Esophagus squamous epithelium (tissue), 5 donors: Measurements from ENCODE around the gene IFNL3. TPM values are rescaled to one million over a fixed set of nuclear protein-coding genes. Genes with fewer than 3 reads are reported as not detected.

Experiments
- DNase-seq: peaks from one replicate; lab custom pipeline; 2025; lab: John Stamatoyannopoulos, UW
- H3K27ac ChIP-seq, 4 donors: fragments of 200-600 bp; sonication (generic); one replicate each; pipeline ENCODE4 v1.5.1; 2016 to 2019; ENCODE audit warnings: mild to moderate bottlenecking in 1 of 4
- H3K27me3 ChIP-seq, 4 donors: fragments of 200-600 bp; sonication (generic); 1 replicate in 3 of 4; 2 replicates in 1 of 4; pipeline versions ENCODE4 v1.5.1 to v1.6.0; 2017 to 2021; ENCODE audit warnings: antibody characterized with exemption in 1 of 4
- H3K36me3 ChIP-seq, 3 donors: fragments of 200-600 bp; sonication (generic); one replicate each; pipeline ENCODE4 v1.5.1; 2016 to 2019
- H3K4me1 ChIP-seq, 3 donors: fragments of 200-600 bp; sonication (generic); one replicate each; pipeline ENCODE4 v1.5.1; 2017 to 2019
- H3K4me3 ChIP-seq, 4 donors: fragments of 200-600 bp; sonication (generic); 1 replicate in 3 of 4; 2 replicates in 1 of 4; pipeline ENCODE4 v1.5.1; 2016 to 2019; ENCODE audit warnings: mild to moderate bottlenecking in 2 of 4, moderate library complexity in 1 of 4
- H3K9me3 ChIP-seq, 3 donors: fragments of 200-600 bp; sonication (generic); one replicate each; pipeline ENCODE4 v1.5.1; 2016 to 2019
- POLR2A ChIP-seq, 4 donors: fragments of 450-650 bp; IDR thresholded peaks; one replicate each; pipeline ENCODE4 v1.6.1; 2017; ENCODE audit warnings: antibody characterized with exemption in 4 of 4, mild to moderate bottlenecking in 4 of 4, moderate library complexity in 3 of 4
- WGBS, 2 donors: methylation state at CpG; one replicate each; pipeline ENCODE4 v1.1.5; 2018; 5-methylcytosine and 5-hydroxymethylcytosine counted together
- intact Hi-C: fragments of 100-400 bp; cut with DNase I; formaldehyde crosslinking; loops from one replicate; pipeline ENCODE4 v1.15.0; 2022
- total RNA-seq, 4 donors: library from RNA; depleted of rRNA; stranded (reverse); fragments of >200 nt; gene quantifications; one replicate each; pipeline ENCODE4 v1.1.0, GENCODE V29; 2016
- TF ChIP-seq, protein P1 (sequence below), 6 experiments: fragments of 450-650 bp in 4 of 6; fragments of 200-600 bp in 2 of 6; sonication (generic) in 2 of 6; IDR thresholded peaks; one replicate each; pipeline ENCODE4 v1.5.1; 2016 to 2019; ENCODE audit warnings: antibody characterized with exemption in 6 of 6, mild to moderate bottlenecking in 4 of 6, moderate library complexity in 4 of 6
- donor health status: DM: yes; HTN: yes; CAD: no.

Gene IFNL3
- total RNA-seq, 4 donors from 2014 or later: not detected

DNA sequence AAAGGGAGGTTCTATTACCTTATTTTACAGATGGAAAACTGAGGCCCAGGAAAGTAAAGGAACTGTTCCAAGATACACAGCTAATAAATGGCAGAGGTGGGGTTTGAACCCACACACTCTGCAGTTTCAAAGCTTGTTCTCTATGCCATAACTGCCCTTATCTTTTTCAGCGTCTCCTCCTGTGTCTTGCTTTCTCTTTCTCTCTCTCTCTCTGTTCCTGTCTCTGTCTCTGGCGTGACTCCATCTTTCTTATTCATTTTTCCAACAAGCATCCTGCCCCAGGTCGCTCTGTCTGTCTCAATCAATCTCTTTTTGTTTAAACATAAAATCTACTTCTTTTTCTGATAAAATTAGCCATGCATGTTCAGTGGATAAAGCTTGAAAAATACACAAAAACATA is 7.0 kb upstream of the IFNL3 start:
- Histone ChIP-seq H3K4me1 (peaks cover 3 to 13% (median 11%) of the 10 kb centered on the region in 3 donors), H3K4me3 (no peak overlapping the region), H3K36me3 (no peaks in the 10 kb centered on the region), H3K27me3 (peaks cover 8 to 63% (median 13%) of the 10 kb centered on the region in 4 donors), H3K9me3 (no peaks in the 10 kb centered on the region), H3K27ac (no peak overlapping the region)
- intact Hi-C loops: no loop called here
- no peak for TF ChIP-seq POLR2A (IDR thresholded peaks at IDR 0.05)
- TF ChIP-seq, protein P1, sequence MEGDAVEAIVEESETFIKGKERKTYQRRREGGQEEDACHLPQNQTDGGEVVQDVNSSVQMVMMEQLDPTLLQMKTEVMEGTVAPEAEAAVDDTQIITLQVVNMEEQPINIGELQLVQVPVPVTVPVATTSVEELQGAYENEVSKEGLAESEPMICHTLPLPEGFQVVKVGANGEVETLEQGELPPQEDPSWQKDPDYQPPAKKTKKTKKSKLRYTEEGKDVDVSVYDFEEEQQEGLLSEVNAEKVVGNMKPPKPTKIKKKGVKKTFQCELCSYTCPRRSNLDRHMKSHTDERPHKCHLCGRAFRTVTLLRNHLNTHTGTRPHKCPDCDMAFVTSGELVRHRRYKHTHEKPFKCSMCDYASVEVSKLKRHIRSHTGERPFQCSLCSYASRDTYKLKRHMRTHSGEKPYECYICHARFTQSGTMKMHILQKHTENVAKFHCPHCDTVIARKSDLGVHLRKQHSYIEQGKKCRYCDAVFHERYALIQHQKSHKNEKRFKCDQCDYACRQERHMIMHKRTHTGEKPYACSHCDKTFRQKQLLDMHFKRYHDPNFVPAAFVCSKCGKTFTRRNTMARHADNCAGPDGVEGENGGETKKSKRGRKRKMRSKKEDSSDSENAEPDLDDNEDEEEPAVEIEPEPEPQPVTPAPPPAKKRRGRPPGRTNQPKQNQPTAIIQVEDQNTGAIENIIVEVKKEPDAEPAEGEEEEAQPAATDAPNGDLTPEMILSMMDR (IDR thresholded peaks at IDR 0.05): no peak
- no peak for DNase-seq
- 41 to 47% methylated on average over 3 of the region's 3 CpGs for WGBS, 2 donors

DNA sequence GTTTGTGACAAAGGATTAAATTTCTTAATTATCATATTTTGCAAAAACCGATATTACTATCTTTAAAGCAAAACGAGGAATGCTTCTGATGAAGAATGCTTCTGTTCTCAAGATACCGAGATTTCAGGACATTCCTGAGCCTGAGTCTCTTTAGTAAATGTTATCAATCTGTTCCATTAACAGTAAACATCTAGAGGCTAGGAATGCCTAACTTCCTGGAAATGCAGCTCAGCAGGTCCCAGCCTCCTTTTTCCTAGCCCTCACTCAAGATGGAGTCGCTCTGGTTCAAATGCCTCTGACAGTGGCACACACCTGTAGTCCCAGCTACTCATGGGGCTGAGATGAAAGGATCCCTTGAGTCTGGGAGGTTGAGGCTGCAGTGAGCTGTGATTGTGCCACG is 6.3 kb upstream of the IFNL3 start:
- peaks cover 8 to 57% (median 13%) of the 10 kb centered on the region in 4 donors for H3K27me3 ChIP-seq
- no peak overlapping the region for H3K4me3 ChIP-seq
- no peaks in the 10 kb centered on the region for H3K9me3 ChIP-seq
- 72 to 92% methylated on average over 4 to 5 of the region's 5 CpGs for WGBS, 2 donors
- no peak for DNase-seq
- H3K36me3 ChIP-seq: no peaks in the 10 kb centered on the region
- TF ChIP-seq POLR2A (IDR thresholded peaks at IDR 0.05): no peak
- TF ChIP-seq, protein P1 (IDR thresholded peaks at IDR 0.05): no peak
- no peak overlapping the region for H3K27ac ChIP-seq
- H3K4me1 ChIP-seq: peaks cover 3 to 13% (median 11%) of the 10 kb centered on the region in 3 donors
- intact Hi-C loops: no loop called here

DNA sequence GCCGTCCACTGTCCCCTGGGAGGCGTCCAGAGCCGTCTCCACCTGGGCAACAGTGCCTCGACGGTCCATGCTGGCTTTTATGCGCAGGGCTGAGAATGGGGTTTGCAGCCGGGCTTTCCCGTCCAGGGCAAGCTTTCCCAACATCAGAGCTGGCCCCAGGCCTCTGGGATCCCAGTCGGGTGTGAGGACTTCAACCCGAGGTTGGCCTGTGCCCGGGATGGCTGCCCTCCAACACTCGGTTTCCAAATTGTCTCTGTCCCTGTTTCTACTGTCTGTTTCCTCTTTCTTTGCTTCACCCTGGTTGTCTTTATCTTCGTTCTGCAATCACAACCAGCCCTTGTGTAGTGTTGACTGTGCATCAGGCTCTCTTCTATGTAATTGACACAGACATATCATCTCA is 4.0 kb upstream of the IFNL3 start, which contains the start of gene IFNL4:
Gene IFNL4, minus strand, starts transcription at position 51 of the 400 bp plus-strand sequence.
- no peaks in the 10 kb centered on the region for H3K36me3 ChIP-seq
- no peaks in the 10 kb centered on the region for H3K9me3 ChIP-seq
- H3K4me1 ChIP-seq: peaks cover 3 to 13% (median 11%) of the 10 kb centered on the region in 3 donors
- whole genome bisulfite sequencing, 2 donors: 72 to 82% methylated on average over 5 to 9 of the region's 13 CpGs
- TF ChIP-seq, protein P1 (IDR thresholded peaks at IDR 0.05): no peak
- no peak for TF ChIP-seq POLR2A (IDR thresholded peaks at IDR 0.05)
- H3K4me3 ChIP-seq: peak within 1 kb of the TSS in 3 of 4 donors; percentile 1 to 52 (median 20)
- H3K27me3 ChIP-seq: peaks cover 8 to 56% (median 13%) of the 10 kb centered on the region in 4 donors
- no peak within 1 kb of the TSS for H3K27ac ChIP-seq
- DNase-seq: no peak
- intact Hi-C loops: no loop called here

DNA sequence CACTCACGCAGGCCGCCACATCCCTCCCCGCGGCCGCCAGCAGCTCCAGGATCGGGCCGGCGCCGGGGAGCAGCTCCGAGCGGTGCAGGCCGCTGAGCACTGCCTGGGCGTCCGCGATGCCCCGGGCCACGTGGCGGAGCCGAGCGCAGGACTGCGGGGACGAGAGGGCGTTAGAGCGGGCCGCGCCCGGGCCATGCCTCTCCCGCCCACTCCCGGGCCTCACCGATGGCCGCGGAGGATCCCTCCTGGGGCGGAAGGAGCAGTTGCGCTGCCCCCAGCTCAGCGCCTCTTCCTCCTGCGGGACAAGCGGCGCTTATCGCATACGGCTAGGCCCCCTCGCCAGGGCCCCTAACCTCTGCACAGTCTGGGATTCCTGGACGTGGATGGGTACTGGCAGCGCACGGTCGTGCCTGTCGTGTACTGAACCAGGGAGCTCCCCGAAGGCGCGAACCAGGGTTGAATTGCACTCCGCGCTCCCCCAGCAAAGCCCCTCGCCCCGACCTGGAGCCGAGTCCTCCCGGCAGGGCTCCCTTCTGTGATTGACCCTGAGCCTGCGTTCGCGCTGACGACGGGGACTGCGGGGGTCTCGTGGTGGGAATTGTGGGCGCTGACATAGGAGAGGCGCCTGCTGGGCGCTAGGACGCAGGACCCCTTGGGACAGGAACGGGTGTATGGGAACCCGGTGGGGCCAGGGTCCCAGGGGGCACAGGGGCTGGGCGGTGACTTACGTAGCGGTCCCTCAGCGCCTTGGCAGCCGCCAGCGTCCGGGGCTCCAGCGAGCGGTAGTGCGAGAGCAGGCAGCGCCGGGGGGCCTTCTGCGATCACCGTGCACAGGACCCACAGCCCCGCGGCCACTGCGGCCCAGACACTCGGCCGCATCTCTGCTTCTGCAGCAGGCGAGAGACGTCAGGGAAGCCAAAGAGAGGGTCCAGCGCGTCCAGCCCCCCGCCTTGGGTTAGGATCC is 3.2 kb upstream of the IFNL3 start:
- no peaks in the 10 kb centered on the region for H3K36me3 ChIP-seq
- H3K27ac ChIP-seq: no peak overlapping the region
- H3K4me3 ChIP-seq: peak overlapping the region in 3 of 4 donors; percentile 1 to 52 (median 20)
- TF ChIP-seq POLR2A (IDR thresholded peaks at IDR 0.05): no peak
- TF ChIP-seq, protein P1 (IDR thresholded peaks at IDR 0.05): no peak
- no peaks in the 10 kb centered on the region for H3K9me3 ChIP-seq
- peaks cover 3 to 13% (median 11%) of the 10 kb centered on the region in 3 donors for H3K4me1 ChIP-seq
- peaks cover 8 to 63% (median 13%) of the 10 kb centered on the region in 4 donors for H3K27me3 ChIP-seq
- 45 to 67% methylated on average over 3 to 22 of the region's 92 CpGs for WGBS, 2 donors
- intact Hi-C loops: no loop called here
- no peak for DNase-seq
